ENCODE measurements around the gene ZBTB21. TPM values are rescaled to one million over a fixed set of nuclear protein-coding genes. Genes with fewer than 3 reads are reported as not detected.

The ZBTB21 gene
- total and polyA plus RNA-seq, 2 of the 8 experiments (the other 6 are each of a cell fraction or from before 2014, with no cell fraction given), result 3.9 to 17.8 TPM

- DNase-seq (ENCODE audit: low read depth in 1 of 2, low spot score in 2 of 2) (no peak), FAIRE-seq (no peak)
- H4K8ac ChIP-seq (ENCODE audit: extremely low read depth, insufficient read depth, low read length), result no peak overlapping the region; the same call in 1 of the 2 replicates
- H4K20me1 ChIP-seq (replicated peaks in 1 of 2; ENCODE audit: control insufficient read depth in 1 of 2, insufficient read depth in 2 of 2, low read length in 2 of 2), result peaks cover 0 to 11% of the 10 kb centered on the region in 2 experiments
- H2AFZ ChIP-seq (ENCODE audit: low read length), result no peak overlapping the region
- H3K79me2 ChIP-seq (ENCODE audit: control insufficient read depth in 1 of 2, insufficient read depth in 2 of 2, low read length in 2 of 2), result no peaks in the 10 kb centered on the region
- no peak overlapping the region for H2BK15ac ChIP-seq (ENCODE audit: low read length)
- H3K4ac ChIP-seq (replicated peaks; ENCODE audit: insufficient read length, low read depth, low read length), result no peak overlapping the region
- no peak overlapping the region for H2AK5ac ChIP-seq (ENCODE audit: low read depth, low read length)
- no peak overlapping the region for H3K4me3 ChIP-seq (ENCODE audit: extremely low read depth in 1 of 4, insufficient read depth in 2 of 4, low read depth in 3 of 4, low read length in 4 of 4)
- H3K27ac ChIP-seq (ENCODE audit: low read depth, low read length), result no peak overlapping the region
- 91% methylated on average over 9 of the region's 9 CpGs; no CpG with 5 or more reads in 1 of the 2 experiments for WGBS, 2 experiments (ENCODE audit: extremely low coverage in 1 of 2, insufficient coverage in 1 of 2, insufficient read length in 1 of 2, insufficient replicate concordance in 2 of 2, low coverage in 1 of 2, low lambda C conversion rate in 2 of 2, missing lambda C conversion rate in 1 of 2)
- no peak overlapping the region for H3K18ac ChIP-seq (ENCODE audit: extremely low read depth, low read length)
- no peak overlapping the region for H2BK12ac ChIP-seq (ENCODE audit: low read depth, low read length)
- H3K4me2 ChIP-seq (ENCODE audit: insufficient read depth in 1 of 2, low read depth in 2 of 2, low read length in 2 of 2), result no peak overlapping the region
- no peak overlapping the region for H3K9ac ChIP-seq (replicated peaks in 1 of 4; ENCODE audit: extremely low read depth in 1 of 4, low read depth in 3 of 4, low read length in 3 of 4)
- CTCF ChIA-PET (ENCODE audit: partially characterized antibody), result interaction anchor here (0.8 kb wide), 1 partner anchor 344 kb away, joined by 6 read pairs; no protein-coding TSS in a partner anchor
- TF ChIP-seq CBX5 (IDR thresholded peaks at IDR 0.05; ENCODE audit: low read depth, low read length) (no peak), NRF1 (IDR thresholded peaks at IDR 0.05; ENCODE audit: low read depth, low read length) (no peak), CHD1 (IDR thresholded peaks at IDR 0.05; ENCODE audit: low read depth, low read length) (no peak)
- H4K5ac ChIP-seq (ENCODE audit: insufficient read length, low read depth, low read length), result no peak overlapping the region
- no peak overlapping the region for H3K14ac ChIP-seq (ENCODE audit: insufficient read length)
- peaks cover 3 to 15% (median 9%) of the 10 kb centered on the region in 4 experiments for H3K4me1 ChIP-seq (replicated peaks in 1 of 4; ENCODE audit: control insufficient read depth in 3 of 4, insufficient read depth in 4 of 4, low read length in 3 of 4)
- H2BK5ac ChIP-seq (ENCODE audit: low read depth, low read length), result no peak overlapping the region
- H3K27me3 ChIP-seq (replicated peaks in 1 of 4; ENCODE audit: control insufficient read depth in 3 of 4, extremely low read depth in 1 of 4, insufficient read depth in 3 of 4, low read length in 3 of 4), result peaks cover 0 to 12% (median 9%) of the 10 kb centered on the region in 4 experiments; a peak in 6 of 7 replicates
- H3K56ac ChIP-seq (replicated peaks; ENCODE audit: insufficient read length, low read depth, low read length), result no peak overlapping the region
- H4K91ac ChIP-seq (replicated peaks; ENCODE audit: insufficient read length, low read length), result no peak overlapping the region
- no peaks in the 10 kb centered on the region for H3K9me3 ChIP-seq (ENCODE audit: insufficient read depth in 2 of 2, low read depth in 1 of 2, low read length in 1 of 2)
- no peaks in the 10 kb centered on the region for H3K36me3 ChIP-seq (ENCODE audit: control insufficient read depth in 2 of 4, insufficient read depth in 4 of 4, low read length in 3 of 4)
- peaks cover 20% of the 10 kb centered on the region; the same call in 1 of the 2 replicates for H3K23me2 ChIP-seq (ENCODE audit: low read depth, low read length)
- H2BK20ac ChIP-seq (ENCODE audit: low read length), result no peak overlapping the region
- H2BK120ac ChIP-seq (replicated peaks; ENCODE audit: low read depth, low read length), result no peak overlapping the region
- POLR2A ChIA-PET (ENCODE audit: partially characterized antibody), result no interaction called here
- H3K79me1 ChIP-seq (ENCODE audit: low read depth, low read length), result no peaks in the 10 kb centered on the region
- H3K23ac ChIP-seq (ENCODE audit: insufficient read length), result no peak overlapping the region
These were observed 53.0 kb downstream of the ZBTB21 start for GRCh38 chr21:41956926-41957729.
